Fibroblast of skin of abdomen (primary cell): ENCODE data around the gene CMKLR1.

ENCODE experiments used
- DNase-seq: peaks from one replicate; pipeline ENCODE4 v3.0.0-alpha.2; 2013

CMKLR1 gene

DNA sequence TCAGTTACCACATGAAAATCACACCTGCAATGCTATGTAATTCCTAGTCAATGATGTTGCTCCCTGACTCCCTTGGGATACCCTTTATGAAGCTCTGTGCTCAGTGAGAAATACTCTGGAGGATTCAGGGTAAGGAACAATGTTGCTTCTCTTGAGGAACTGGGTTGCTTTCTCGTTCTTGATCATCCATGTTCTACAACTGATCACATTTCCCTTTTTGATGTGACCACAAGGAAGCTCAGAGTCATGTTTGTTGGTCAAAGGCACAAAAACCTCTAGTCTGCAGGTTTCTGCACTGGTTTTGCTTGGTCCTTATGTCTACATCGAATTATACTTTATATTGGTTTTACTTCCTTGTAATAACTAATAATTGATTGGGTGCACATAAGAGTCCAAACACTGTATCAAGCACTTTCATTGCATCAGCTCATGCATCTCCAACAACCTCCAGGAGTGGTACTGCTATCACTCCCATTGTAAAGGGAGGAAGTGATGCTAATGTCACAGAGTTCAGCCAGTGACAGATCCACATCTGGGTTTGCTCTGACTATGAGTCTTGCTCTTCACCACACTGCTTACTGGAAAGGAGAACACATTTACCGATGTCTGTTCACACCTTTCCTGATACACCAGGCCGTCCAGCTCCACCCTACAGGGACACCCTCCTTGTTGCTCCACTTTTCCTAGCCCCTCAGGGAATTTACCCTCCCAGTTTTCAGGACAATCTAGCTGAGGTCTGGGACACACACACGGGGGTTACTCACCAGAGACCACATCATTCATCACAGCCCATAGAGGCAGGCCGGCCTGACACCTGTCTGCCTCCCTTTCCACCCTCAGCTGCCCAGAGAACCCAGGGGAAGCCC lies 41.0 kb downstream of the CMKLR1 start:
- no peak for DNase-seq

DNA sequence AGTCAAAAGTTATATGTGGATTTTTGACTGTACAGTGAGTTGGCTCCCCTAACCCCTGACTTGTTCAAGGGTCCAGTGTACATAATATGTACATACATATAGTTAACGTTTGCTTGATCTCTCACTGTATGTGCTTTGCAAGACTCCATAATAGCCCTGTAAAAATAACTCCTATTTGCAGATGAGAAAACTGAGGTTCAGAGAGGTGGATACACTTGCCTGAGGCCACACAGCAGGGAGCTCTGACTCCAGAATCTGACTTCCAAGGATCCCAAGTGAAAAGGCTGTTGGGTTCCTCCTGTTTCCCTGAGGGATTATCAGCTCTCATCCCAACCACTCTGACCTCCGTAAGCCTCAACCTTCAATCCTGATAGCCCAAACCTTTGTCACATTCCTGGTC lies 41.7 kb downstream of the CMKLR1 start:
- no peak for DNase-seq

DNA sequence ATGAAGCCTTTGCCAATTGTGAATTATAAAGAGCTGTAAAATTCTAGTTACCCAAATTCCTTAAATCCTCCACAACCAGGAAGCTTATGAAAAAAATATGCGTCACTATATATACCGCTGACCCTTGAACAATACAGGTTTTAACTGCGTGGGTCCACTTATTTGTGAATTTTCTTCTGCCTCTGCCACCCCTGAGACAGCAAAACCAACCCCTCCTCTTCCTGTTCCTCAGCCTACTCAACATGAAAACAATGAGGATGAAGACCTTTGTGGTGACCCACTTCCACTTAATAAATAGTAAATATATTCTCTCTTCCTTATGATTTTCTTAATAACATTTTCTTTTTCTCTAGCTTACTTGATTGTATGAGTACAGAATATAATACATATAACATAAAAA lies 42.2 kb downstream of the CMKLR1 start:
- no peak for DNase-seq

DNA sequence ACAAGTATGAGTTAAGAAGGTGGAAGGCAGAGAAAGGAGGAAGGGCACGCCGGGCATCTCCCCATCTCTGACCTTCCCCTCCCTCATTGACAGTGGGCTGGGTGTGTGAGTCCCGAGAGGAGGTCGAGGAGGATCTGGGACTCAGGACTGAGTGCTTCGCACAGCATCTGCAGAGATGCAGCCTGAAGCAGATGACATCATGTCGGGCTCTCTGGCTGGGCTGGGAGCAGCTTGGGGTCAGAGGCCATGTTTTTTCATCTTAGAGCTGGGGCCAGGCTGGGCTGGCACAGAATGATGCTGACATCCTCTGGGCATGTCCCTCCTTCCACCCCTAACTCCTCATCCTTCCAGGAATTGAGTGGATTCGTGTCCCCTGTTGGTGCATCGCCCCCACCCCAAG lies 43.5 kb downstream of the CMKLR1 start:
- DNase-seq: no peak

DNA sequence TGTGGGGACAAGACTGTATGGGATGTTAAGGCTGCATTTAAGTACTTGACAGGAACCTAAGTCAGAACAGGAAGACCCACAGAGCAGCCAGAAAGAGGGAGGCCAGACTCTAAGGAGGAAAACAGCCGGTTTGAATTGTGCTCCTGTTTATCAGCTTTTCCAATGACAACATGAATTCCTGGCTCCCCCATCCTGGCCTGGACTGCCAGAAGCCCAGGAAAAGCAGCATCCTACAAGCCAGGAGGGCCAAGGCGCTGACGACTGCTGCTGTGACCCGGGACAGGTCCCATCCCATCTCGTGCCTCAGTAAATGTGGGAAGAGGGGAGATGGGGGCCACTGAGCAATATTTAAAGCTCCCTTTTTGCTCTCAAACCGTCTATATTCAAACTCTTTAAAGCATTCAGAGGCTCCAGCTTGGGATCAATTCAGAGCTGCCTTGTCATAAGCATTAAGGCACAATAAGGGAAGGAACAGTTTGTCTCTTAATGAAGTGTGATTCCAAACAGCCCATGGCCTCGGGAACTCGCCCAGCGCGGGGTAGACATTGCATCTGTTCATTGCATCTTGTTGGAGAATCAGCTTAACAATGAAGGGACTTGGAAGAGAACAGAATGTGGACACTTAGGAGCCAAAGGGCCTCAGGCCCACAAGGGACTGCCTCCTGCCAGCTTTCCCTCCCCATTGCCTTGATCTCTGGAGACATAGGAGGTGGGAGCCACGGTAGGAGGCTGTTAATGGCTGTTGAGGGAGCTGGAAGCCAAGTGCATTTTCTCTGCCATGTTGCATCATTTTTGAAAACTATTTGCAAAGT lies 49.6 kb downstream of the CMKLR1 start:
- no peak for DNase-seq

DNA sequence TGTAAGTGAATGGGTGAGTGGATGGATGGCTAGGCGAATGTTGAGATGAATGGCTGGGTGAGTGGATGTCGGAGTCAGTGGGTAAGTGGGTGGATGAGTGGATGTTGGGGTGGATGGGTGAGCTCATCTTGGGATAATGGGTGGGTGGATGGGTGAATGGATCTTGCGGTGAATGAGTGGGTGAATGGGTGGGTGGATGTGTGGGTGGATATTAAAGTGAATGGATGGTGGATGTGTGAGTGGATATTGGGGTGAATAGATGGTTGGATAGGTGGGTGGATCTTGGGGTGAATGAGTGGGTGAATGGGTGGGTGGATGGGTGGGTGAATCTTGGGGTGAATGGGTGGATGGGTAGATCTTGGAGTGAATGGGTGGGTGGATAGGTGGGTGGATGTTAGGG lies 51.9 kb downstream of the CMKLR1 start:
- DNase-seq: no peak

DNA sequence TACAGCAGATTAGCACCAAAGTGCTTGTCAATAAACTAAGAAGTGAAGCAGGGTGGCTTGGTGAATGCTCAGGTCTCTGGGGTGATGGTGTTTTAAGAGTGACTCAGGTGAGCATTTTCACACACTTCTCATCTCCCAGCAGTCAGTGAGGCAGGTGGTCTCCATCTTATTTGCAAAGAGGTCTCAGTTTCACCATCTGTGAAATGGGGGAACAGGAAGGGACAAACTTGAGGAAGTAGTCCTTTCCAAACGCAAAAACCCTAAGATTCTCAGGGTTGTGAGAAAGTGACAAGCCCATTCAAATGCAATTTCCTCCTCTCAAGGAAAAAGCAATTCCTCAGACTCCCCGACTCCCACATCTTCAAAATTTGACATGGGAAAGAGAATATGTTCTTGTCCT lies 54.1 kb downstream of the CMKLR1 start:
- no peak for DNase-seq

DNA sequence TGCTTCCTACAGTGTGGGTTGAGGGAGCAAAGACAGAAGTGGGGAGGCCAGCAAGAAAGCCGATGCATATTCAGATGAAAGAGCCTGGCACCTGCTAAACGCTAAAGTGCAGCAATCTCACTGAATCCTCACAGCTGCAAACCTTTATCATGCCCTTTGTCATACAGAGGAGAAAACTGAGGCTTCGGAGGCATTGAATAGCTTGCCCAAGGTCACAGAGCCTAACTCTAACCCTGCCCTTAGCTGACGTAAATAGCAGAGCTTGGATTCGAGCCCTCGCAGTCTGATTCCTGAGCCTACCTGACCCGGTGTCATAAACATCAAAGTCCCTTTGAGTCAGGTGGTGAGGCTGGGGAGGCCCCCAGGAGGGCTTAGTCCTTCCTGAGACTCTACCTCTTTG lies 54.9 kb downstream of the CMKLR1 start:
- no peak for DNase-seq

DNA sequence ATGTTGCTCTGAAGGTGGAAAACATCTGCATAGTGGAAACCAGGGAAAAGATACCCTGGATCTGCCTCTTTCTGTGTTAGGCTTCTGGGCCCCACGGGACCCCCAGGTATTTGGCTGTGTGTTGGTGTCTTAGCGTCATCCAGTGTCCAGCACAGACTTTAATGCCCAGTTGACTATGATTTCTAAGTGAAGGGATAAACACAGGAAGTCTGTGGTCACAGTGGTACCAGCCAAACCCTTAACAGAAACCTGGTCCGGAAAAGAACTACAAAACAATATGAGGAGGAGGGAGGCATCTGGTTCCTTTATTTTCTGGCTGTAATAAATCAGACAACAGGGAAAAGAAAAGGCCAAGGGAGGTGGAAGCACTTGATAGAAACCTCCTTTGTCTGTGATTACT lies 56.4 kb downstream of the CMKLR1 start:
- no peak for DNase-seq

DNA sequence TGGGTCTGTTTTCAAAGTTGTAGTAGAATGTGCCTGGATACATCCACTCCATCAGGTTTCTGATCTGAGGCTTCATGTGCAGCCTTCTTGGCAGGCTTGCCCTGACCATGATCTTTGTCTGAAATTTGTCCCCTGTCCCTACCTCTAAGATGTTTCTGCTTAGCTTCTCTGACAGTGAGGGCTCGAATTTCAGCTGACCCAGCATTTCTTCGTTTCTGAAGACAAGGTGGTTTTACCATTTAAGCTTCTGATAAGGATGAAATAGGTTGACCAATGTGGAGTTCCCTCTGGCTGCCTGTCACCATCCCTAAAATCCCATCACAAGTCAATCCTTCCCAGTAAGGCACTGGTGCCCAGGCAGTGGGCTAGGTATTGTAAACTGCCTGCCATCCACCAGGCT lies 57.0 kb downstream of the CMKLR1 start:
- DNase-seq: no peak

DNA sequence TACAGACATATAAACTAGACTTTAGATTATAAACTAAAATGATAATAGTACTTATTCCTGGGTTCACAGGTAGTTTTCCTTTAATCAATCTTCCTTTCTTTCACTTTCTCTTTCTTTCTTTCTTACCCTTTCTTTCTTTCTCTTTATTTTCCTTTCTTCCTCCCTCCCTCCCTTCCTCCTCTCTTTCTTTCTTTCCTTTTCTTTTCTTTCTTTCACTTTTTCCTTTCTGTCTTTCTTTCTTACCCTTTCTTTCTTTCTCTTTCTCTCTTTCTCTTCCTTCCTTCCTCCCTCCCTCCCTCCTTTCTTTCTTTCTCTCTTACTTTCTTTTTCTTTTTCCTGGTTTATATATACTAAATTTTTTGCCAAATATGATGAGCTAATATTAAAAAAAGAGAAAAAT lies 61.5 kb downstream of the CMKLR1 start:
- DNase-seq: no peak

DNA sequence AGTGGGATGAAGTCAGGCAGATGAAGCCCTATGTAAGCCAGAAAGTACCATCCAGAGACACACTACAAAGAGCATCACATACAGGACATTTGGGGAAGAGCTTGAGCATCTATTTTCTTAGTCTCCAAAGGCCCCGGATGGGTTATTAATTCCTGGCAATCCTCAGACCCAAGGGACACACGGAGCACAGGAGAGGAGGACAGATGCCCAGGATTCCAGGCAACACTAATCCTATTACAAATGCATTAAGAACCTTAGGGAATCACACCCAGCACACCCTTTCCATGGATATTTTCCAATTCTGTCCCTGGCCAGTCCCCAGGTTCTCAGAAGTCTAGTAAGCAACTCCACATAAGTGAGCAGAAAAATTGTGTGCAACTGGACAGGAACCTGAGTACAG lies 65.9 kb downstream of the CMKLR1 start:
- DNase-seq: no peak

DNA sequence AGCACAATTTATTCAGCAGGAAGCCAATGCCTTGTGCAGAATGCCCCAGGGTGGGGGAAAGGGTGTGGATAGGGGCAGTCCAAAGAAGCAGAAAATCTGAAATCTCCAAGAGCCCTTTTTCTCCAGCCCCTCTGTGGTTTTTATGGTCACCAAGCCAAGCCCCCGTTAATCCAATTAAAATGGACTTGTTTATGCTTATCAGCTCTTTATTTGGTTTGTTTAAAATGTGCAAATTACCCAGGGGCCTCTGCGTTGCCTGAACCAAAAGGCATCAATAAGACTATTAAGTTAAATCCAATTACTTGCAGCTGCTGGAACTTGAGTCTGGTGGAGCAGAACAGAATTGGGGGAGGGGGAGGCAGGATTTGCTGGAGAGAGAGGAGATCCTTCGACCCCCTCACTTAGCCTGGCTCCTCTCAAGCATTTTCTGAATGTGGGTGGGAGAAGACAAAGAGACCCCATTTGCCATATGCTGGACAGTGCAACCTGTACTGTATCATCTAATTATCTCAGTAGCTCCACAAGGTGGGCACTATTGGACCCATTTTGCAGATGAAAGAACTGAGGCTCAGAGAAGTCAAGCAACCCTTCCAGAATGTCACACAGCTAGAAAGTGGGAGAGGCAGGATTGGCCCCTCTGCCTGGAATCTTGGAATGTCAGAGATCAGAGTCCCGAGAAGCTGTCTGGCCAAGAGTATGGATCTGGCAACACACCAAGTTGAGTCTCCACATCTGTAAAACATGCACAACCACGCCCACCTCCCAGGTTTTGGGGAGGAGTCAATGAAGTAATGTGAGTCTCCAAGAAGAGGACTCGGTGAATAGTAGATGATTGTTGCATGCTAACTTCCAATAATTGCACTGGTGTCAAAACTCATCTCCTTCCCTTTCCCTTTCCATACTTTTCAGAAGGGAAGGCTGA lies 66.9 kb downstream of the CMKLR1 start:
- no peak for DNase-seq

DNA sequence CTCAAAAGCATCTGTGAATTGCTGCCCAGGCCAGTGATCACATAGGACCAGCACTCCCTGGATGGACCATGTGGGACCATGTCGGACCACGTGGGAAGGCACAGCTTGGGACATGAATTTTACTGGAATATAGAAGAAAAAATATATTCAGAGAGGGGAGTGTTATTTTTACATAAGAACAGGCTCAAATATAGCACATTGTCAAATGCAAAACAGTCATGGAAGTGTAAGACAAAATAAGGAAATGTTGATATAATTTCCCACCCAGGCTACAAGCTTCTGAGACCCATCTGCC lies 68.3 kb downstream of the CMKLR1 start:
- DNase-seq: no peak

DNA sequence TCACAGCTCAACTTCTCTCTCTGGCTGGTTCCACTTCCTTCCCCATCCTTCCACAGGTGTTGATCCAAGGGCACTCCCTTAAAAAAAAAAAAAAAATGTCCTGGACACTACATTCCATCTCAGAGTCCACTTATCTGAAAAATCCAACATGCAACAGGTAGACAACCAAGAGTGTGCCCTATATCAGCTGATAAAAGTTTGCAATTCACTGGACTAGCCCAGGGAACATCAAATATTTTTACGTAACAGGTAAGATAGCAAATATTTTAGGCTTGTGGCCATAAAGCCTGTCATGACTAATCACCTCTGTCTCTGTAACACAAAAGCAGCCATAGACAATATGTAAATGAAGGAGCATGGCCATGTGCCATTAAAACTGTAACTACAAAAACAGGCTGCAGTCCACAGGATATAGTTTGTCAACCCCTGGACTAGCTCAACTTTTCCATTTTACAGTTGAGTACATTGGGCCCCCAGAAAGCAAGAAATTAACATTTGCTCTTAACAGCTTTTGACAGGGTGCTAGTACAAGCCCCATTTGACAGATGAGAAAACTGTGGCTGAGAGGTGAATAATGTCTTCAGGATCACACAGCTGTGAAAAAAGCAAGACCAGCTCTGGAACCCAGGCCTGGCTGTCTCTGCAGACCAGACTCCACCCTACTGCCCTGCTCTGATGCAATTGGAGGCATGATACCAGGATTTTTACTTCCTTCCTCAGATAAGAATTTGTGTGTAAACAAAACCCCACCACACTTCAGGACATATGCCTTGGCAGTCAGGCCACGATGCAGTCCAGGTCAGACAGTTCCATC lies 68.9 kb downstream of the CMKLR1 start:
- no peak for DNase-seq

DNA sequence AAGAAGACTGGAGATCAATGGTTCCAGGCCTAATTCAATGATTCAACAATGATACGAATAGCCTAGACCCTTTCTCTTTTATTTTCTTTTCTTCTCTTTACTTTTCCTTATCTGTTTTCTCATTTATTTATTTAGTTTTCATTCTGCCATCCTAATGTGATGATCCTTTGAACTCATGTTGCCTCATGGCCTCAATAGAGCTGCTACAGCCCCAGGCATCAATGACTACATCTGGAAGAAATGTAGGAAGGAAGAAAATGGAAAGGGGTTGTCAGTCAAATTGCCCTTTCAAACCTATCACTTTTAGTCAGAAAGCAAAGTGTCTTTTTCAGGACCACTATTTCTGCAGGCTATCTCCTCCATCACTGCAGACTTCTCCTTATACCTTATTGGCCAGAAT lies 69.9 kb downstream of the CMKLR1 start:
- DNase-seq: no peak

DNA sequence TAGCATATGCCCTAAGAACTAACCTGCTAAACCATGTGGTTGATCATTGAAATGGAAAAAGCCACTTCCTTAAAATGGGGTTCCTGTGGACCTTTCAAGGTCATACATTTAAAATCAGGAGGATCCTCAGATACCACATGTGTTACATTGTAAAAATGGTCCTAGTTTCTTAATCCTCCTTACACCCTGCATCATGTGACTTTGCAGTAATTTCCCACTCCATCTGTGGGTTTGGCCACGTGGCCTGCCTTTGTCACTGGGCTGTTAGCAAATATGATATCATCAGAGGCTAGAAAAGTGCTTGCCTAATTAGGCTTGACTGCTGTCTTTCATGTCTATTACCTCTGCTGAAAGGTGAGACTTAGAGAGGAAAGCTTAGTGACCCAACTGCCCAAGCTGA lies 70.7 kb downstream of the CMKLR1 start:
- DNase-seq: no peak

DNA sequence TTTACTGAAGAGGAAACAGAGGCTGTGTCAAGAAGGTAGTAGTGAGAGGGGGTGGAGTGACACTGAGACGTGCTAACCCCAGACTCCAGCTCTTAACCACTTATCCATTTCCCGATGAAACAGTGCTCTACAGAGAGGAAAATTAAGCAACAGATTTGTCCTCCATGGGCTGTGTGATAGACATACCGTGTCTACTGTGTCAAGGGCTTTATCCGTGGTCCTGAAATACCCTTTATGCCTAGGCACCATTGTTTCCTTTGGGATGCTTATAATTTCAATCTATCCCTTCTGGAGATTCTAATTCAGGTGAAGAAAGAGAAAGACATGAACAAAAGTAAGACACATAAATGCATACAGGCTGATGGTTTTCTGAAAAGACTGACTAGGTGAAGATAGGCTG lies 71.7 kb downstream of the CMKLR1 start:
- no peak for DNase-seq

DNA sequence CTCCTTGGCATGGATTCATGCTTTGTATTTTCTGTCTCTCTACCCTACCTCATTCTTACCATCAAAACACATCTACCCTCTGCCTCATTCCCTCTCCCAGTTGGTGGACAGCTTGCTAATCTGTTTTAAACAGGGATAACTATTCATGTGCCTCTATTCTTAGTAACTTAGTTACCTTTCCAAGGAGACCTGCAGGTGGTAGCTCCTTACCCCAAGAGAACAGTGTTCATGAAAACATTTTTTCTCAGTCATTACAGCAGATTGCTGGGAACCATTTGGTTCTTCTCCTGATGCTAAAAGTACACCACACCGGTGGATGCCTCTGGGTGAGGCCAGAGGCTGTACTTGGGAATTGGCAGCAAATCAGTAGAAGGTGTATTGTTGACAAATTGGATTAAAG lies 73.0 kb downstream of the CMKLR1 start:
- no peak for DNase-seq

DNA sequence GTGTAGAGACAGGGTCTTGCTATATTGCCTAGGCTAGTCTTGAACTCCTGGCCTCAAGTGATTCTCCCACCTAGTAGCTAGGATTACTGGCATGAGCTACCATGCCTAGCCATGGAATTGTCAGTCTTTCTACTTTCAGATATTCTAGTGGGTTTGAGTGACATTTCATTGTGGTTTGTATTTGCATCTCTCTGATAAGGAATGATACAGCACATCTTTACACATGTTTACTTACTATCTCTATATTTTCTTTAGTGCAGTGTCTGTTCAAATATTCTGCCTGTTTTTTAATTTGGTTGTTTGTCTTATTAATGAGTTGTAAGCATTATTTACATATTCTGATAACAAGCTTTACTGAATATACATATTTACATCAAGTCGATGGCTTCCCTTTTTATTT lies 73.6 kb downstream of the CMKLR1 start:
- DNase-seq: no peak

DNA sequence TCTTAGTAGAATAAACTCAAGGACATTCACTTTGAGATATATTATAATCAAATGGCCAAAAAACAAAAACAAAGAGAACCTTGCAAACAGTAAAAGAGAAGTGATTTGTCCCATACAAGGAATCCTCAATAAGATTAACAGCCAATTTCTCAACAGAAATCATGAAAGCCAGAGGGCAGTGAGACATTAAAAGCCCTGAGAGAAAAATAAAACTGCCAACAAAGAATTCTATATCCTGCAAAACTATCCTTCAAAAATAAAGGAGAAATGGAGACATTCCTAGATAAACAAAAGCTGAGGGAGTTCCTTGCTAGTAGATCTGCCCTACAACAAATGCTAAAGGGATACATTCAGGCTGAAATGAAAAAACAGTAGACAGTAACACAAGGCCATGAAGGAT lies 78.1 kb downstream of the CMKLR1 start:
- no peak for DNase-seq

DNA sequence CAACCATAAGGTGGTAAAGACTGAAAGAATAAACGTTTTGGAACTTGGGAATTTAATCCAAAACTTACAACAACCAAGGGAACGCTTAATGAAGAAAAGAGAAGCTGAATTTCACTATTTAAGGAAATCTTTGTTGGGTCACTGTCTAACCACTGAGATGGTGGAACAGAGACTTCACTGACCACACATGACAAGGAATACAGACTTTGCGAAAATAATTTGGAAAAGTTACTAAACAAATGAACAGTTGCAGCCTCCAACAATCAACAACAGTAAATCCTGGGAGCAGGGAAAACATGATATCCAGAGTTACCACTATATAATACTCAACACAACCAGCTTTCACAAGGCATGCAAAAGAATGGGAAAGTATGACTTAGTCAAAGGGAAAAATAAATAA lies 79.1 kb downstream of the CMKLR1 start:
- no peak for DNase-seq
